Neutrophil (primary cell): Measurements from ENCODE around the gene CALCOCO1.

Experiments
- H3K27ac ChIP-seq: fragments of 200-600 bp; sonication (generic); 2 replicates; pipeline ENCODE4 v1.5.1; 2016; ENCODE audit warnings: mild to moderate bottlenecking, moderate library complexity
- H3K27me3 ChIP-seq: fragments of 200-600 bp; sonication (generic); 2 replicates; pipeline ENCODE4 v1.6.0; 2016; ENCODE audit warnings: mild to moderate bottlenecking
- H3K36me3 ChIP-seq: fragments of 200-600 bp; sonication (generic); 2 replicates; pipeline ENCODE4 v1.5.1; 2017
- H3K4me1 ChIP-seq, 2 experiments: fragments of 200-600 bp in 1 of 2; sonication (generic) in 1 of 2; 1 replicate in 1 of 2; 2 replicates in 1 of 2; pipeline versions ENCODE4 v1.5.1 to v1.6.1; 2013 to 2016; ENCODE audit warnings: low read depth in 1 of 2, low read length in 1 of 2, mild to moderate bottlenecking in 1 of 2, moderate library complexity in 1 of 2; ENCODE audit not compliant: control insufficient read depth in 1 of 2, insufficient read depth in 1 of 2
- H3K4me3 ChIP-seq, 2 experiments: fragments of 200-600 bp in 1 of 2; sonication (generic) in 1 of 2; 1 replicate in 1 of 2; 2 replicates in 1 of 2; pipeline ENCODE4 v1.5.1; 2013 to 2016; ENCODE audit warnings: low read depth in 1 of 2, low read length in 1 of 2, mild to moderate bottlenecking in 1 of 2, moderate library complexity in 1 of 2
- H3K9me3 ChIP-seq: fragments of 200-600 bp; sonication (generic); 2 replicates; pipeline ENCODE4 v1.5.1; 2016
- TF ChIP-seq, protein P1 (sequence below): fragments of 200-600 bp; sonication (generic); IDR thresholded peaks from 2 replicates; pipeline ENCODE4 v1.5.1; 2016; ENCODE audit warnings: antibody characterized with exemption

CALCOCO1 gene

GRCh38 chr12:53712059-53712643, 15.1 kb downstream of the CALCOCO1 start:
- Histone ChIP-seq H3K4me1 (no peaks in the 10 kb centered on the region), H3K27ac (no peak overlapping the region), H3K4me3 (no peak overlapping the region), H3K36me3 (peaks cover 69% of the 10 kb centered on the region), H3K9me3 (no peaks in the 10 kb centered on the region), H3K27me3 (peaks cover 28% of the 10 kb centered on the region)
- TF ChIP-seq, protein P1, sequence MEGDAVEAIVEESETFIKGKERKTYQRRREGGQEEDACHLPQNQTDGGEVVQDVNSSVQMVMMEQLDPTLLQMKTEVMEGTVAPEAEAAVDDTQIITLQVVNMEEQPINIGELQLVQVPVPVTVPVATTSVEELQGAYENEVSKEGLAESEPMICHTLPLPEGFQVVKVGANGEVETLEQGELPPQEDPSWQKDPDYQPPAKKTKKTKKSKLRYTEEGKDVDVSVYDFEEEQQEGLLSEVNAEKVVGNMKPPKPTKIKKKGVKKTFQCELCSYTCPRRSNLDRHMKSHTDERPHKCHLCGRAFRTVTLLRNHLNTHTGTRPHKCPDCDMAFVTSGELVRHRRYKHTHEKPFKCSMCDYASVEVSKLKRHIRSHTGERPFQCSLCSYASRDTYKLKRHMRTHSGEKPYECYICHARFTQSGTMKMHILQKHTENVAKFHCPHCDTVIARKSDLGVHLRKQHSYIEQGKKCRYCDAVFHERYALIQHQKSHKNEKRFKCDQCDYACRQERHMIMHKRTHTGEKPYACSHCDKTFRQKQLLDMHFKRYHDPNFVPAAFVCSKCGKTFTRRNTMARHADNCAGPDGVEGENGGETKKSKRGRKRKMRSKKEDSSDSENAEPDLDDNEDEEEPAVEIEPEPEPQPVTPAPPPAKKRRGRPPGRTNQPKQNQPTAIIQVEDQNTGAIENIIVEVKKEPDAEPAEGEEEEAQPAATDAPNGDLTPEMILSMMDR = no peak

DNA sequence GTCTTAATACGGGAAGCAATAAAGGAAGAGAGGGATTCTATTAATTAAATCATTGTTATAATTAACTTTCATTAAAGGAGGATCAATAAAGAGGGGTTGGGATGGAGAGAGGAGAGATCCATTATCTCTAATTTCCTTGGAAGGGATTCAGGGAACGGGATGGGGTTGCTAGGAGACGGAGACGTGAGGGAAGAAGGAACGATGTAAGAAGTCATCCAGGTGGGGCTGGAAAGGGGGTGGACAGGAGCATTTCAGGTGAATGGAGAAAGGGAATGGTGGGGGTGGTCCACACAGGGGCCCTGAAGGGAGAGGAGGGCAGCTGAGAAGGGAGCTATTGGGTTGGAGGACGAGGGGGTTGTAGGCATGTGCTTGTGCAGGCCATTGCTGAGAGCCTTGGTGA, 17.2 kb downstream of the CALCOCO1 start:
- no peak overlapping the region for H3K4me3 ChIP-seq
- TF ChIP-seq, protein P1 = no peak

DNA sequence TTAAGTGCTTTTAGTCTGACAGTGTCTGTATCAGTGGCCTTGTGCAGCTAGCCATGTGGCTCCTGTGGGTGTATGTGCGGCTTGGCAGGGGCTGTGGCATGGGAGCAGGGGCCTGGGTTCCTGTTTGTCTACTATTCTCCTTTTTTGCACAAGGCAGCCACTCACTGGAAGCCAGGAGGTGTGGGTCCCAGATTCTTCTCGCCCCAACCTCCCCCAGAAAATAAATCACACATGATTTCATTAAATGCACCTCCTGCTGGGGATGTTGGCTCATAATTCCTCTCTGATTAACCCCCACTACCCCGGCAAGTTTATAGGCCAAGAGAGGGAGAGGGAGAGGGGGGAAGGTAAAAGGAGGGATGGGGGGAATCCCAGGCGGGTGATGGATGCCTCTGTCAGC, 17.6 kb downstream of the CALCOCO1 start:
- no peak overlapping the region for H3K4me3 ChIP-seq
- peaks cover 53% of the 10 kb centered on the region for H3K27me3 ChIP-seq
- H3K36me3 ChIP-seq = peaks cover 44% of the 10 kb centered on the region
- H3K27ac ChIP-seq = no peak overlapping the region
- no peaks in the 10 kb centered on the region for H3K9me3 ChIP-seq
- no peaks in the 10 kb centered on the region for H3K4me1 ChIP-seq
- TF ChIP-seq, protein P1 = no peak

More for the DNA sequence above, 17.2 kb downstream of the CALCOCO1 start:
- H3K27me3 ChIP-seq = peaks cover 49% of the 10 kb centered on the region
- H3K9me3 ChIP-seq = no peaks in the 10 kb centered on the region
- peaks cover 48% of the 10 kb centered on the region for H3K36me3 ChIP-seq
- H3K27ac ChIP-seq = no peak overlapping the region
- H3K4me1 ChIP-seq = no peaks in the 10 kb centered on the region

GRCh38 chr12:53706080-53706479, 21.2 kb downstream of the CALCOCO1 start:
- Histone ChIP-seq H3K27ac (no peak overlapping the region), H3K4me1 (no peaks in the 10 kb centered on the region), H3K36me3 (peaks cover 10% of the 10 kb centered on the region), H3K4me3 (no peak overlapping the region), H3K9me3 (no peaks in the 10 kb centered on the region), H3K27me3 (peaks cover 89% of the 10 kb centered on the region)
- TF ChIP-seq, protein P1 = no peak

- H3K9me3 ChIP-seq = no peaks in the 10 kb centered on the region
- TF ChIP-seq, protein P1 = no peak
- H3K4me1 ChIP-seq = no peaks in the 10 kb centered on the region
- H3K4me3 ChIP-seq = no peak overlapping the region
- H3K36me3 ChIP-seq = no peaks in the 10 kb centered on the region
- H3K27me3 ChIP-seq = peaks cover 100% of the 10 kb centered on the region
- H3K27ac ChIP-seq = no peak overlapping the region
These were observed 23.5 kb downstream of the CALCOCO1 start for GRCh38 chr12:53703756-53704155.
